GM23248 (cell line): ENCODE results near the gene ACTG1. TPM values are rescaled to one million over a fixed set of nuclear protein-coding genes. Genes with fewer than 3 reads are reported as not detected.

Source experiments
- DNase-seq: peaks from one replicate; pipeline ENCODE4 v3.0.0-alpha.2; 2015
- H2AFZ ChIP-seq: fragments of 200-600 bp; sonication (generic); 2 replicates; pipeline ENCODE4 v1.6.1; 2016; ENCODE audit warnings: antibody characterized with exemption
- H3F3A ChIP-seq: fragments of 200-600 bp; sonication (generic); 2 replicates; pipeline ENCODE4 v1.6.1; 2016; ENCODE audit warnings: mild to moderate bottlenecking, antibody characterized with exemption, mixed run types; ENCODE audit not compliant: insufficient read depth
- H3K27ac ChIP-seq: fragments of 200-600 bp; sonication (generic); 2 replicates; pipeline ENCODE4 v1.5.1; 2016; ENCODE audit warnings: mild to moderate bottlenecking
- H3K27me3 ChIP-seq: fragments of 200-600 bp; sonication (generic); replicated peaks from 2 replicates; pipeline ENCODE4 v1.6.1; 2016; ENCODE audit warnings: mild to moderate bottlenecking; ENCODE audit not compliant: insufficient read depth
- H3K36me3 ChIP-seq: fragments of 200-600 bp; sonication (generic); 2 replicates; pipeline ENCODE4 v1.6.1; 2016; ENCODE audit warnings: low read depth, mild to moderate bottlenecking
- H3K4me1 ChIP-seq: fragments of 200-600 bp; sonication (generic); 2 replicates; pipeline ENCODE4 v1.6.1; 2016; ENCODE audit warnings: mild to moderate bottlenecking; ENCODE audit not compliant: insufficient read depth
- H3K4me2 ChIP-seq: fragments of 200-600 bp; sonication (generic); one replicate; pipeline ENCODE4 v1.6.1; 2016; ENCODE audit warnings: mild to moderate bottlenecking; ENCODE audit not compliant: unreplicated experiment
- H3K4me3 ChIP-seq: fragments of 200-600 bp; sonication (generic); 2 replicates; pipeline ENCODE4 v1.5.1; 2016; ENCODE audit warnings: mild to moderate bottlenecking
- H3K79me2 ChIP-seq: fragments of 200-600 bp; sonication (generic); 2 replicates; pipeline ENCODE4 v1.6.1; 2016; ENCODE audit warnings: mild to moderate bottlenecking; ENCODE audit not compliant: insufficient read depth
- H3K9ac ChIP-seq: fragments of 200-600 bp; sonication (generic); 2 replicates; pipeline ENCODE4 v1.6.1; 2016; ENCODE audit warnings: mild to moderate bottlenecking
- H3K9me2 ChIP-seq: fragments of 200-600 bp; sonication (generic); 2 replicates; pipeline ENCODE4 v1.6.1; 2016; ENCODE audit warnings: mixed run types, mild to moderate bottlenecking, moderate library complexity; ENCODE audit not compliant: insufficient read depth
- H3K9me3 ChIP-seq: fragments of 200-600 bp; sonication (generic); one replicate; pipeline ENCODE4 v1.6.1; 2017; ENCODE audit warnings: low read depth
- H4K20me1 ChIP-seq: fragments of 200-600 bp; sonication (generic); 2 replicates; pipeline ENCODE4 v1.6.0; 2016; ENCODE audit not compliant: insufficient read depth
- EZH2 ChIP-seq: fragments of 200-600 bp; sonication (generic); IDR thresholded peaks from 2 replicates; pipeline ENCODE4 v1.6.1; 2018; ENCODE audit warnings: antibody characterized with exemption, mild to moderate bottlenecking; ENCODE audit not compliant: insufficient read depth, poor library complexity, severe bottlenecking
- EZH2phosphoT487 ChIP-seq: fragments of 200-600 bp; sonication (generic); IDR thresholded peaks from 2 replicates; pipeline ENCODE4 v1.6.1; 2018; ENCODE audit warnings: antibody characterized with exemption, moderate library complexity, mild to moderate bottlenecking, low read depth; ENCODE audit not compliant: insufficient read depth
- WGBS, 2 experiments: methylation state at CpG; one replicate each; pipeline ENCODE4 v1.1.6; 2015 to 2017; ENCODE audit warnings: low lambda C conversion rate in 2 of 2, low coverage in 1 of 2; ENCODE audit errors: missing lambda C conversion rate in 2 of 2; 5-methylcytosine and 5-hydroxymethylcytosine counted together
- in situ Hi-C: fragments of 300-500 bp; cut with MboI; formaldehyde crosslinking; loops from 2 replicates; pipeline ENCODE4 v1.15.0; 2020
- polyA plus RNA-seq: library from polyadenylated mRNA; unstranded; fragments of >200 nt; fragmentation: Nextera tagmentation; extraction: Ambion mirVana; gene quantifications from 2 replicates; pipeline ENCODE4 v1.2.1, GENCODE V29; 2016
- total RNA-seq: library from RNA; depleted of rRNA; stranded (reverse); fragments of >200 nt; shearing (Covaris generic); gene quantifications from 2 replicates; pipeline ENCODE4 v1.2.3, GENCODE V29; 2014

Gene ACTG1
- total and polyA plus RNA-seq, 2 experiments from 2014 or later: 3,778 to 9,349 TPM

DNA sequence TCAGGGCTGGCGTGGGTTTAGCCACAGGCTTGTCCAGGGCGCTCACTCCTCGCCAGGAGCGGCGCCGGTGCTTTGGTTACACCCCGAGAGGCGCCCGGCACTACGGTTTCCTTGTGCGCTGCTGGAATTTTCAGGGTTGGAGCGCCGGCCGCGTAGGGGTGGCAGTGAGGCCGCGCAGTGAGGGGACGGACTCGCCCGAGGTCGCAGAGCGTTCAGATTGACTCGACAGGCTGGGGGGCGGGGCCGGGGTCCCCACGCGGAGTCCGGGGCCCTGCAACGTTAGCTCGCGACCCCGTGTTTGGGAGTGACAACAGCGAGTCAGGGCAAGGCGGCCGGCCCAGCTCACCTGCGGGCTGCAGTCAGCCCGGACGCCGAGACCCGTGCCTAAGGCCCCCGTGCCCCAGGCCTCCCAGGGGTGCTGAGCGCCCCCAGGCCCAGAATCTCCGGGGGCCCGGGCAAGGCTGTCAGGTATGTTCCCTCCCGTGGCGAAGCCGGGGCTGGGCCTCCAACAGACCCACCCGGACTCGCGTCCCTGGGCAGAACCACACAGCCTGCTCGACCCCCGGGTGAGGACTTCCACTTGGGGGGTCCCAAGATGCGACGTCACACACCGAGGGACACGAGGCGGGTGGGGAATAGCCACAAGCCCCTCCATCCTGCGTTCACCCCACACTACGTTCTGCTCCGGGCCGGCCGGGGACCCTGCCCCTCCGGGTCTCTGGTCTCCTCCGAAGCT, 1.3 kb upstream of the ACTG1 start:
- H3K36me3 ChIP-seq: peaks cover 31% of the 10 kb centered on the region

DNA sequence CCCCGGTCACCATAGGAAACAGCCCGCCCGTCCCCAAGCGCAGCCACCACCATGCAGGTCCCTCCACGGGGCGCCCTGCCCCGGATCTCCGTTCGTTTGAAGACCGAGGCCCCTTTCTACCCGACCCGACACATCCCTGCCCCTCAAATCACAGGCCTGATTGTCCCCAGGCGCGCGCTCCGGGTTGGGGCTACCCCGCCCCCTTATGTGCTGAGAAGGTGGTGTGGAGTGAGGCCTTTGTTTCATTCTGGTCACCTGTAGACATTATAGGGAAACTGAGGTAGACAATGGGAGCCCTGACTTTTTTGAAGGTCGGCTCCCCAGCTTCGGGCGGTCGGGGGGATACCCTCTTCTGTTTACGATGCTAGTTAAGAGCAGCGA, 763 bp upstream of the ACTG1 start:
- peaks cover 22% of the 10 kb centered on the region for H3K4me1 ChIP-seq
- H4K20me1 ChIP-seq: peaks cover 28% of the 10 kb centered on the region; the same call in 1 of the 2 replicates
- 0 to 4% methylated on average over 23 of the region's 23 CpGs for WGBS, 2 experiments

More for the DNA sequence above, 1.3 kb upstream of the ACTG1 start:
- peaks cover 26% of the 10 kb centered on the region; the same call in 1 of the 2 replicates for H4K20me1 ChIP-seq
- peaks cover 70% of the 10 kb centered on the region for H3K79me2 ChIP-seq
- in situ Hi-C loops: no loop called here
- peak; percentile 94 for DNase-seq
- WGBS, 2 experiments: 2% methylated on average over 34 to 57 of the region's 64 CpGs
- no peaks in the 10 kb centered on the region for H3K9me3 ChIP-seq
- H3K9ac ChIP-seq: peak overlapping the region; percentile 81
- peak overlapping the region; percentile 82 for H3K27ac ChIP-seq
- 0 out of 2 replicates have a peak overlapping the region, but pooled peaks have one; percentile 4 for H2AFZ ChIP-seq
- peak overlapping the region; percentile 91 for H3K4me2 ChIP-seq
- H3F3A ChIP-seq: peaks cover 49% of the 10 kb centered on the region
- no peaks in the 10 kb centered on the region for H3K9me2 ChIP-seq
- H3K27me3 ChIP-seq: no peaks in the 10 kb centered on the region
- peaks cover 25% of the 10 kb centered on the region for H3K4me1 ChIP-seq
- no peak for TF ChIP-seq EZH2phosphoT487
- peak overlapping the region; percentile 87 for H3K4me3 ChIP-seq

GRCh38 chr17:81511804-81512561, 616 bp downstream of the ACTG1 start:
- Histone ChIP-seq H3K9me3 (no peaks in the 10 kb centered on the region), H3K4me1 (peaks cover 10% of the 10 kb centered on the region), H3K9me2 (no peaks in the 10 kb centered on the region), H3K4me2 (peak overlapping the region; percentile 95), H2AFZ (no peak overlapping the region), H3K36me3 (peaks cover 34% of the 10 kb centered on the region), H3K4me3 (peak overlapping the region; percentile 97), H3K27ac (peak overlapping the region; percentile 69), H4K20me1 (peaks cover 32% of the 10 kb centered on the region; the same call in 1 of the 2 replicates), H3K79me2 (peaks cover 61% of the 10 kb centered on the region), H3K27me3 (no peaks in the 10 kb centered on the region), H3F3A (peaks cover 66% of the 10 kb centered on the region), H3K9ac (peak overlapping the region; percentile 89)
- 1 to 2% methylated on average over 53 to 60 of the region's 62 CpGs for WGBS, 2 experiments
- peak; percentile 84 for DNase-seq
- no peak for TF ChIP-seq EZH2
- no peak for TF ChIP-seq EZH2phosphoT487
- in situ Hi-C loops: no loop called here

More for the DNA sequence above, 763 bp upstream of the ACTG1 start:
- Histone ChIP-seq H3K27me3 (no peaks in the 10 kb centered on the region), H3K9me2 (no peaks in the 10 kb centered on the region), H3K79me2 (peaks cover 75% of the 10 kb centered on the region), H3K9me3 (no peaks in the 10 kb centered on the region), H3F3A (peaks cover 54% of the 10 kb centered on the region), H3K27ac (peak overlapping the region; percentile 82), H3K9ac (peak overlapping the region; percentile 81), H3K4me3 (peak overlapping the region; percentile 87), H2AFZ (peak overlapping the region; percentile 4; the same call in 1 of the 2 replicates), H3K4me2 (peak overlapping the region; percentile 91), H3K36me3 (peaks cover 34% of the 10 kb centered on the region)
- DNase-seq: peak; percentile 73
- in situ Hi-C loops: no loop called here
- TF ChIP-seq EZH2phosphoT487: no peak
- no peak for TF ChIP-seq EZH2

DNA sequence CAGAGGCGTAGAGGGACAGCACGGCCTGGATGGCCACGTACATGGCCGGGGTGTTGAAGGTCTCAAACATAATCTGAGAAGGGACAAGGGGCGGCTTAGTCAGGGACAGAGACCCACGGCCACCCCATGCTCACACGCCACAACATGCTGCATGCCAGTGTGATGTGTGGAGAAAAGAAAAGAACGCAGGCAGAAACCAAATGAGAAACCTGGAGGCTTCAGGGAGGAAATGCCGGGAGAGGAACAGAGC, 1.1 kb downstream of the ACTG1 start:
- Histone ChIP-seq H3K27ac (peak overlapping the region; percentile 69), H3K79me2 (peaks cover 56% of the 10 kb centered on the region)

More for the DNA sequence above, 1.1 kb downstream of the ACTG1 start:
- 0% methylated on average over 9 of the region's 9 CpGs for WGBS, 2 experiments
- Histone ChIP-seq H3K4me1 (peaks cover 6% of the 10 kb centered on the region; the same call in 1 of the 2 replicates), H3K9me3 (no peaks in the 10 kb centered on the region), H3K9me2 (no peaks in the 10 kb centered on the region), H3K4me3 (peak overlapping the region; percentile 97), H3K27me3 (no peaks in the 10 kb centered on the region), H3F3A (peaks cover 69% of the 10 kb centered on the region), H4K20me1 (peaks cover 32% of the 10 kb centered on the region; the same call in 1 of the 2 replicates), H3K9ac (peak overlapping the region; percentile 89), H2AFZ (no peak overlapping the region), H3K4me2 (peak overlapping the region; percentile 95), H3K36me3 (peaks cover 34% of the 10 kb centered on the region)
- TF ChIP-seq EZH2phosphoT487: no peak
- no peak for TF ChIP-seq EZH2
- no peak for DNase-seq
- in situ Hi-C loops: no loop called here
